ENCODE data around the gene CLIC5.

CLIC5 gene

GRCh38 chr6:46035242-46035641 lies 19.6 kb upstream of the CLIC5 start:
- DNase-seq (ENCODE audit: low spot score): no peak
- FAIRE-seq: no peak

- FAIRE-seq: no peak
- DNase-seq (ENCODE audit: low spot score): no peak
These were observed 16.7 kb upstream of the CLIC5 start for GRCh38 chr6:46032110-46032998.

- FAIRE-seq (no peak), DNase-seq (ENCODE audit: low spot score) (no peak)
These were observed 13.9 kb upstream of the CLIC5 start for GRCh38 chr6:46029602-46030001.

- FAIRE-seq: no peak
- DNase-seq (ENCODE audit: low spot score): no peak
These were observed 10.6 kb upstream of the CLIC5 start for GRCh38 chr6:46026307-46026706.

- DNase-seq (ENCODE audit: low spot score) (no peak), FAIRE-seq (no peak)
These were observed 9.9 kb upstream of the CLIC5 start for GRCh38 chr6:46025573-46025972.

- FAIRE-seq (no peak), DNase-seq (ENCODE audit: low spot score) (no peak)
These were observed 8.6 kb upstream of the CLIC5 start for GRCh38 chr6:46024124-46024769.

GRCh38 chr6:46023216-46023915 lies 7.7 kb upstream of the CLIC5 start:
- DNase-seq (ENCODE audit: low spot score) (no peak), FAIRE-seq (no peak)

GRCh38 chr6:46022106-46022948 lies 6.7 kb upstream of the CLIC5 start:
- no peak for DNase-seq (ENCODE audit: low spot score)
- FAIRE-seq: no peak

- FAIRE-seq (no peak), DNase-seq (ENCODE audit: low spot score) (no peak)
These were observed 2.1 kb upstream of the CLIC5 start for GRCh38 chr6:46017726-46018125.

- DNase-seq (ENCODE audit: low spot score) (no peak), FAIRE-seq (no peak)
These were observed 476 bp upstream of the CLIC5 start for GRCh38 chr6:46016063-46016608.

- FAIRE-seq (no peak), DNase-seq (ENCODE audit: low spot score) (no peak)
These were observed 1.0 kb downstream of the CLIC5 start for GRCh38 chr6:46014511-46015118.

GRCh38 chr6:46014046-46014445 lies 1.6 kb downstream of the CLIC5 start:
- DNase-seq (ENCODE audit: low spot score) (no peak), FAIRE-seq (no peak)

GRCh38 chr6:46013639-46014038 lies 2.0 kb downstream of the CLIC5 start:
- FAIRE-seq (no peak), DNase-seq (ENCODE audit: low spot score) (no peak)

GRCh38 chr6:46012834-46013233 lies 2.8 kb downstream of the CLIC5 start:
- DNase-seq (ENCODE audit: low spot score) (no peak), FAIRE-seq (no peak)

- FAIRE-seq: no peak
- DNase-seq (ENCODE audit: low spot score): no peak
These were observed 4.2 kb downstream of the CLIC5 start for GRCh38 chr6:46011188-46012085.

GRCh38 chr6:46010771-46011170 lies 4.9 kb downstream of the CLIC5 start:
- DNase-seq (ENCODE audit: low spot score) (no peak), FAIRE-seq (no peak)

GRCh38 chr6:46010270-46010669 lies 5.4 kb downstream of the CLIC5 start:
- DNase-seq (ENCODE audit: low spot score) (no peak), FAIRE-seq (no peak)

GRCh38 chr6:46002264-46002663 lies 13.4 kb downstream of the CLIC5 start:
- DNase-seq (ENCODE audit: low spot score) (no peak), FAIRE-seq (no peak)

GRCh38 chr6:46000905-46001304 lies 14.8 kb downstream of the CLIC5 start:
- FAIRE-seq: no peak
- DNase-seq (ENCODE audit: low spot score): no peak

- DNase-seq (ENCODE audit: low spot score) (no peak), FAIRE-seq (no peak)
These were observed 17.1 kb downstream of the CLIC5 start for GRCh38 chr6:45998524-45998923.

Data from RCC 7860 (cell line).